MM.1S (cell line): ENCODE data around the gene IRS2.

Source experiments
- DNase-seq: peaks from one replicate; pipeline ENCODE4 v3.0.0-alpha.2; 2015
- H2AFZ ChIP-seq: fragments of 300-600 bp; sonication (generic); 2 replicates; pipeline ENCODE4 v1.6.0; 2016; ENCODE audit warnings: antibody characterized with exemption, low read length
- H3F3A ChIP-seq: fragments of 300-600 bp; sonication (generic); 2 replicates; pipeline ENCODE4 v1.6.1; 2016; ENCODE audit warnings: mild to moderate bottlenecking, antibody characterized with exemption, low read length, moderate library complexity, mixed read lengths; ENCODE audit not compliant: insufficient read depth
- H3K27ac ChIP-seq: fragments of 300-600 bp; sonication (generic); 2 replicates; pipeline ENCODE4 v1.5.1; 2016; ENCODE audit warnings: mild to moderate bottlenecking, low read length
- H3K27me3 ChIP-seq: fragments of 300-600 bp; sonication (generic); replicated peaks from 2 replicates; pipeline ENCODE4 v1.6.0; 2016; ENCODE audit warnings: low read length; ENCODE audit not compliant: insufficient read depth
- H3K36me3 ChIP-seq: fragments of 300-600 bp; sonication (generic); replicated peaks from 2 replicates; pipeline ENCODE4 v1.6.1; 2016; ENCODE audit warnings: mild to moderate bottlenecking, low read length, mixed read lengths; ENCODE audit not compliant: insufficient read depth
- H3K4me1 ChIP-seq: fragments of 300-600 bp; sonication (generic); 2 replicates; pipeline ENCODE4 v1.6.1; 2016; ENCODE audit warnings: low read length, mixed read lengths
- H3K4me2 ChIP-seq: fragments of 300-600 bp; sonication (generic); 2 replicates; pipeline ENCODE4 v1.6.0; 2016; ENCODE audit warnings: low read depth, low read length
- H3K4me3 ChIP-seq: fragments of 300-600 bp; sonication (generic); 2 replicates; pipeline ENCODE4 v1.5.1; 2016; ENCODE audit warnings: low read length, mixed read lengths
- H3K79me2 ChIP-seq: fragments of 300-600 bp; sonication (generic); 2 replicates; pipeline ENCODE4 v1.6.1; 2016; ENCODE audit warnings: mixed run types, low read length, mixed read lengths
- H3K9ac ChIP-seq: fragments of 300-600 bp; sonication (generic); 2 replicates; pipeline ENCODE4 v1.6.1; 2016; ENCODE audit warnings: low read length, mixed read lengths
- H3K9me2 ChIP-seq: fragments of 300-600 bp; sonication (generic); replicated peaks from 2 replicates; pipeline ENCODE4 v1.6.1; 2016; ENCODE audit warnings: mild to moderate bottlenecking, low read length, mixed read lengths; ENCODE audit not compliant: insufficient read depth
- H3K9me3 ChIP-seq: fragments of 300-600 bp; sonication (generic); replicated peaks from 2 replicates; pipeline ENCODE4 v1.6.1; 2016; ENCODE audit warnings: mild to moderate bottlenecking, low read length, mixed read lengths; ENCODE audit not compliant: insufficient read depth
- H4K20me1 ChIP-seq: fragments of 300-600 bp; sonication (generic); 2 replicates; pipeline ENCODE4 v1.6.1; 2016; ENCODE audit warnings: mild to moderate bottlenecking, low read length, moderate library complexity, mixed read lengths; ENCODE audit not compliant: insufficient read depth
- EZH2 ChIP-seq: fragments of 300-600 bp; sonication (generic); optimal IDR thresholded peaks from 2 replicates; pipeline ENCODE3; 2017; ENCODE audit warnings: low read depth, mild to moderate bottlenecking, antibody characterized with exemption, low read length, mixed read lengths
- EZH2phosphoT487 ChIP-seq: fragments of 300-600 bp; sonication (generic); IDR thresholded peaks from 2 replicates; pipeline ENCODE4 v1.6.1; 2018; ENCODE audit warnings: antibody characterized with exemption, low read length
- TF ChIP-seq, protein P1 (sequence below): fragments of 300-600 bp; sonication (generic); IDR thresholded peaks from 2 replicates; pipeline ENCODE4 v1.5.1; 2016; ENCODE audit warnings: antibody characterized with exemption, low read length, mixed read lengths

Gene IRS2

DNA sequence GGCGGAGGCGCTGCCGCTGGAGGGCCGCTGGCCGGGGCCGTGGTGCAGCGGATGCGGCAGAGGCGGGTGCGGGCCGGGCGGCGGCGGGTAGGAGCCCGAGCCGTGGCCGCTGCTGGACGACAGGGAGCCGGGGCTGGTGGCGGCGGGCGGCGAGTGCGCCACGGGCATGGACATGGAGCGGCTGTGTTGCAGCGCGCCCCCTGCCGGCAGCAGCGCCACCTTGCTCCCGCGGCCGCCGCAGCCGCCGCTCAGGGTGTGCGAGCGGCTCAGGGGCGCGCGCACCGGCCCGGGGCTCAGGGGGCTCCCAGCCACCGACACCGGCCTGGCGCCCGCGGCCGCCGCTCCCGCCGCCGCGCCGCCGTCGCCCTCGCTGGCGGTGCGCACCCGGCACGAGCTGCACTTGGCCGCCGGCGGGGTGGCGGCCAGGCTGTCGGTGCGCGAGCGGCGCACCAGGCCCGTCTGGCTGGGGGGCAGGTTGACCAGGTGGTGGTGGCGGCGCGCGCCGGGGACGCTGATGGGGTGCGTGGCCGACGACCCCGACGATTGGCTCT is 1.7 kb downstream of the IRS2 start:
- no peak overlapping the region for H3K9ac ChIP-seq
- peaks cover 16% of the 10 kb centered on the region for H3F3A ChIP-seq
- H3K27me3 ChIP-seq: no peaks in the 10 kb centered on the region
- H2AFZ ChIP-seq: no peak overlapping the region
- H3K27ac ChIP-seq: no peak overlapping the region
- no peak for TF ChIP-seq EZH2
- TF ChIP-seq, protein P1, sequence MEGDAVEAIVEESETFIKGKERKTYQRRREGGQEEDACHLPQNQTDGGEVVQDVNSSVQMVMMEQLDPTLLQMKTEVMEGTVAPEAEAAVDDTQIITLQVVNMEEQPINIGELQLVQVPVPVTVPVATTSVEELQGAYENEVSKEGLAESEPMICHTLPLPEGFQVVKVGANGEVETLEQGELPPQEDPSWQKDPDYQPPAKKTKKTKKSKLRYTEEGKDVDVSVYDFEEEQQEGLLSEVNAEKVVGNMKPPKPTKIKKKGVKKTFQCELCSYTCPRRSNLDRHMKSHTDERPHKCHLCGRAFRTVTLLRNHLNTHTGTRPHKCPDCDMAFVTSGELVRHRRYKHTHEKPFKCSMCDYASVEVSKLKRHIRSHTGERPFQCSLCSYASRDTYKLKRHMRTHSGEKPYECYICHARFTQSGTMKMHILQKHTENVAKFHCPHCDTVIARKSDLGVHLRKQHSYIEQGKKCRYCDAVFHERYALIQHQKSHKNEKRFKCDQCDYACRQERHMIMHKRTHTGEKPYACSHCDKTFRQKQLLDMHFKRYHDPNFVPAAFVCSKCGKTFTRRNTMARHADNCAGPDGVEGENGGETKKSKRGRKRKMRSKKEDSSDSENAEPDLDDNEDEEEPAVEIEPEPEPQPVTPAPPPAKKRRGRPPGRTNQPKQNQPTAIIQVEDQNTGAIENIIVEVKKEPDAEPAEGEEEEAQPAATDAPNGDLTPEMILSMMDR: no peak
- no peak for TF ChIP-seq EZH2phosphoT487
- H3K79me2 ChIP-seq: peaks cover 41% of the 10 kb centered on the region
- no peaks in the 10 kb centered on the region for H3K9me2 ChIP-seq
- H3K9me3 ChIP-seq: no peaks in the 10 kb centered on the region
- H3K4me3 ChIP-seq: no peak overlapping the region
- H4K20me1 ChIP-seq: no peaks in the 10 kb centered on the region
- peaks cover 15% of the 10 kb centered on the region for H3K4me1 ChIP-seq
- no peak for DNase-seq
- no peak overlapping the region for H3K4me2 ChIP-seq
- no peaks in the 10 kb centered on the region for H3K36me3 ChIP-seq

DNA sequence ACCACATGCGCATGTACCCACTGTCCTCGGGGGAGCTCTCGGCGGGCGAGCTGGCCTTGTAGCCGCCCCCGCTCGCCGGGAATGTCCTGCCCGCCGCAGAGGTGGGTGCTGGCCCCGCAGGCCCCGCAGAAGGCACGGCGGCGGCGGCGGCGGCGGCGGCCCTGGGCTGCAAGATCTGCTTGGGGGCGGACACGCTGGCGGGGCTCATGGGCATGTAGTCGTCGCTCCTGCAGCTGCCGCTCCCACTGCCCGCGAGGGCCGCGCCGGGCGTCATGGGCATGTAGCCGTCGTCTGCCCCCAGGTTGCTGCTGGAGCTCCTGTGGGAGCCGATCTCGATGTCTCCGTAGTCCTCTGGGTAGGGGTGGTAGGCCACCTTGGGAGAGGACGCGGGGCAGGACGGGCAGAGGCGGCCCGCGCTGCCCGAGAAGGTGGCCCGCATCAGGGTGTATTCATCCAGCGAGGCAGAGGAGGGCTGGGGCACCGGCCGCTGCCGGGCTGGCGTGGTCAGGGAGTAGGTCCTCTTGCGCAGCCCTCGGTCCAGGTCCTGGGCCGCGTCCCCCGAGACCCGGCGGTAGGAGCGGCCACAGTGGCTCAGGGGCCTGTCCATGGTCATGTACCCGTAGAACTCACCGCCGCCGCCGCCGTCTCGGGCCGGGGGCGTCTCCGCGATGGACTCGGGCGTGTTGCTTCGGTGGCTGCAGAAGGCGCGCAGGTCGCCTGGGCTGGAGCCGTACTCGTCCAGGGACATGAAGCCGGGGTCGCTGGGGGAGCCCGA is 2.4 kb downstream of the IRS2 start:
- H3K27ac ChIP-seq: no peak overlapping the region
- H3K4me1 ChIP-seq: peaks cover 10% of the 10 kb centered on the region
- no peak overlapping the region for H3K4me3 ChIP-seq
- H2AFZ ChIP-seq: no peak overlapping the region
- no peak overlapping the region for H3K9ac ChIP-seq
- no peaks in the 10 kb centered on the region for H3K9me2 ChIP-seq
- H3F3A ChIP-seq: peaks cover 18% of the 10 kb centered on the region
- H3K79me2 ChIP-seq: peaks cover 47% of the 10 kb centered on the region
- H3K27me3 ChIP-seq: no peaks in the 10 kb centered on the region
- no peaks in the 10 kb centered on the region for H3K36me3 ChIP-seq
- DNase-seq: no peak
- no peaks in the 10 kb centered on the region for H4K20me1 ChIP-seq
- H3K9me3 ChIP-seq: no peaks in the 10 kb centered on the region
- TF ChIP-seq, protein P1: no peak
- TF ChIP-seq EZH2: no peak
- H3K4me2 ChIP-seq: no peak overlapping the region

DNA sequence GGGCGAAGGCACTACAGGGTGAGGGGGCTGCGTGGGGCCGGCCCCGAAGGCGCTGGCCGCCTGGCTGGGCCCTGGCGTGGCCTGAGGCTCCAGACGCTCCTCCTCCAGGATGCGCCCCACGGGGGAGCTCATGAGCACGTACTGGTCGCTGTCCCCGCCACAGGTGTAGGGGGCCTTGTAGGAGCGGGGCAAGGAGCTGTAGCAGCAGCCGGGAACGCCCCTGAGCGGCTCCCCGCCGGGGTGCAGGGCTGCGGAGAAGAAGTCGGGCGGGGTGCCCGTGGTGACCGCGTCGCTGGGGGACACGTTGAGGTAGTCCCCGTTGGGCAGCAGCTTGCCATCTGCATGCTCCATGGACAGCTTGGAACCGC is 3.0 kb downstream of the IRS2 start:
- H2AFZ ChIP-seq: no peak overlapping the region
- no peaks in the 10 kb centered on the region for H3K9me2 ChIP-seq
- no peak overlapping the region for H3K9ac ChIP-seq
- H3K36me3 ChIP-seq: no peaks in the 10 kb centered on the region
- H3K27me3 ChIP-seq: no peaks in the 10 kb centered on the region
- no peak overlapping the region for H3K4me3 ChIP-seq
- H4K20me1 ChIP-seq: no peaks in the 10 kb centered on the region
- TF ChIP-seq EZH2 (no peak), EZH2phosphoT487 (no peak)
- TF ChIP-seq, protein P1: no peak
- no peaks in the 10 kb centered on the region for H3K9me3 ChIP-seq
- peaks cover 19% of the 10 kb centered on the region for H3F3A ChIP-seq
- H3K27ac ChIP-seq: no peak overlapping the region
- H3K4me2 ChIP-seq: no peak overlapping the region
- H3K79me2 ChIP-seq: peaks cover 53% of the 10 kb centered on the region
- no peak for DNase-seq
- peaks cover 11% of the 10 kb centered on the region for H3K4me1 ChIP-seq
